Uterus (tissue), 4 donors: ENCODE measurements around the gene RNF166. TPM values are rescaled to one million over a fixed set of nuclear protein-coding genes. Genes with fewer than 3 reads are reported as not detected.
A peak's percentile ranks its signal among the peaks of the same experiment; 100 is the strongest.

Source experiments
- DNase-seq, 2 donors: peaks; one replicate each; pipeline ENCODE4 v3.0.0-alpha.2; 2019 to 2020
- H3K27ac ChIP-seq, 2 donors: fragments of 200-600 bp; sonication (generic); 1 replicate in 1 of 2; 2 replicates in 1 of 2; pipeline ENCODE4 v1.5.1; 2016 to 2018
- H3K27me3 ChIP-seq, 2 donors: fragments of 200-600 bp; sonication (generic); one replicate each; pipeline ENCODE4 v1.5.1; 2018 to 2019; ENCODE audit warnings: control low read depth in 1 of 2
- H3K36me3 ChIP-seq, 2 donors: fragments of 200-600 bp; sonication (generic); one replicate each; pipeline ENCODE4 v1.5.1; 2019; ENCODE audit warnings: control low read depth in 1 of 2
- H3K4me1 ChIP-seq, 2 donors: fragments of 200-600 bp; sonication (generic); one replicate each; pipeline ENCODE4 v1.5.1; 2018 to 2019; ENCODE audit warnings: control low read depth in 1 of 2
- H3K4me3 ChIP-seq, 2 donors: fragments of 200-600 bp; sonication (generic); 1 replicate in 1 of 2; 2 replicates in 1 of 2; pipeline ENCODE4 v1.5.1; 2018 to 2019; ENCODE audit warnings: mild to moderate bottlenecking in 1 of 2
- H3K9me3 ChIP-seq, 2 donors: fragments of 200-600 bp; sonication (generic); one replicate each; pipeline ENCODE4 v1.5.1; 2019; ENCODE audit warnings: control low read depth in 1 of 2
- CTCF ChIP-seq, 4 experiments: fragments of 200-600 bp in 2 of 4; fragments of 450-650 bp in 2 of 4; sonication (generic) in 2 of 4; IDR thresholded peaks; one replicate each; pipeline ENCODE4 v1.5.1; 2016 to 2019; ENCODE audit warnings: antibody characterized with exemption in 4 of 4, mild to moderate bottlenecking in 2 of 4, moderate library complexity in 1 of 4
- POLR2A ChIP-seq, 2 donors: fragments of 450-650 bp; IDR thresholded peaks; one replicate each; pipeline ENCODE4 v1.6.1; 2016; ENCODE audit warnings: antibody characterized with exemption in 2 of 2, mild to moderate bottlenecking in 1 of 2, moderate library complexity in 1 of 2
- intact Hi-C: fragments of 100-400 bp; cut with DNase I; formaldehyde crosslinking; loops from one replicate; pipeline ENCODE4 v1.15.1; 2023; ENCODE audit warnings: low total_unique reads
- total RNA-seq, 4 donors: library from RNA; depleted of rRNA in 3 of 4; stranded (reverse); fragments of >200 nt in 3 of 4; gene quantifications; one replicate each; pipeline versions ENCODE4 v1.1.0 to v1.2.4, GENCODE V29; 2014 to 2023
- donor health status: DM: yes; HTN: yes; CAD: no.

The RNF166 gene
- total RNA-seq, 4 donors from 2014 or later, result 14.2 to 33.2 (median 20.0) TPM

DNA sequence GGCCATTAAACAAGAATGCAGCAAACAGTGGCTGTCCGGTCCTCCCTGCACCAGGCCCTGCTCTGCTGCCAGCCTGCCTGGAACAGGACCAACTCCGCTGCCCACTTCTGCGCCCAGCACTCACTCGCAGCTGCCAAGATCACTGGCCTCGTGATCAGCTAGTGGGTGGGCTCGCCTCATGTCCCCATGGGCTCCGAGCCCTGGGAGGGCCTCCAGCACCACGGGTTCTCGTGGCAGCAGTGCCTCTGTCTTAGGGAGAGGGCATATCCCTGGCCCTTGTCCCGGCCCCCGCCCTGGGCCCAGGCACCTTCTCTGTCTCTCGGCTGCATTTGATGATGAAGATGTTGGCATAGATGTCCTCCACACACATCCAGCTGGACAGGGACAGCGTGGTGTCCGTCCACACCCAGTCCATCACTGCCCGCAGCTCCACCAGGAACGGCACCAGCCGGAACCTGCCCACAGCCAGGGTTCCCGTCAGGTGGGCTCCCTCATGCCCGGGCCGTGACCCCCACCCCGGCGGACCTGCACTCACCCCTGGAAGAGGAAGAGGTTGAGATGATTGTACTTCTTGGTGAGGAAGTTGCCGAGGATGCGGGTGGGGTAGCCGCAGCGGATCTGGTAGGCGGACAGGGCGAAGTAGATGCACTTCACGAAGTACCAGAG, 13.2 kb upstream of the RNF166 start:
- Histone ChIP-seq H3K9me3 (no peaks in the 10 kb centered on the region), H3K27ac (peak overlapping the region; percentile 38 to 56), H3K4me3 (no peak overlapping the region), H3K27me3 (no peaks in the 10 kb centered on the region), H3K4me1 (no peaks in the 10 kb centered on the region), H3K36me3 (no peaks in the 10 kb centered on the region)
- intact Hi-C loops, result no loop called here
- peak in 1 of 2 donors; percentile 42 for DNase-seq
- TF ChIP-seq POLR2A (IDR thresholded peaks at IDR 0.05) (no peak), CTCF (IDR thresholded peaks at IDR 0.05) (no peak)

DNA sequence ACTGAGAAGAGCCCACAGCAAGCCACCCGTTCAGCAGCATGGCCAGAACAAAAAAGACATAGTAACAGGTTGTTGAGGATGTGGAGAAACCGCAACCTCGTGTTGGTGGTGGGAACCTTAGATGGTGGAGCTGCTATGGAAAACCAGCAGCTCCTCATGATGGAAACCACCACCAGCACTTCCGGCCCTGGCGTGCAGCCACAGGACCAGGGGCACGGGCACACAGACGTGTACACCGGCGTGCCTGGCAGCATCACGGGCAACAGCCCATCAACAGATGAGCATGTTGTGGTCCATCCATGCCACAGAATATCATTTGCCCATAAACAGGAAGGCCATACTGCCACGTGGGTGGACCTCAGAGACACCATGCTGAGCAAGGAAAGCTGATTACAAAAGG, 12.0 kb upstream of the RNF166 start:
- Histone ChIP-seq H3K27me3 (no peaks in the 10 kb centered on the region), H3K27ac (peak overlapping the region in 1 of 2 donors; percentile 56), H3K4me3 (no peak overlapping the region), H3K9me3 (no peaks in the 10 kb centered on the region), H3K4me1 (no peaks in the 10 kb centered on the region), H3K36me3 (no peaks in the 10 kb centered on the region)
- no peak for DNase-seq
- TF ChIP-seq CTCF (IDR thresholded peaks at IDR 0.05) (no peak), POLR2A (IDR thresholded peaks at IDR 0.05) (no peak)
- intact Hi-C loops, result no loop called here

DNA sequence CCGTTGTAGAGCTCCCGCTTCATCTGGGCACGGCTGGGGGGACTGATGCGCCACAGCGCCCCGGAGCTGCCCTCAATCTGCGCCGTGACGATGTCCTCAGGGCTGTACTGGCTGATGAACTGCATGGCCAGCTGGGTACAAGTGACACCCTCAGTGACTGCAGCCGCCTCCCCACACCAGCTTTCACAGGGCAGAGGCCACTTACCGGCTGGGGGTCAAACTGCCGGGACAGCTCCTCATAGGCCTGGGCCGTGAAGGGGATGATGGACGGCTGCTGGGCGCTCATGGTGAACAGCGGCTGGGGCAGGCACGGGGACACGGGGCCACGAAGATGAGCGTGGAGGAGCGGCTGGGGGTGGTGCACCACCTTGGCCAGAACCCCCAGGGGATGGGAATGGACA, 10.4 kb upstream of the RNF166 start:
- Histone ChIP-seq H3K4me1 (no peaks in the 10 kb centered on the region), H3K27me3 (no peaks in the 10 kb centered on the region), H3K36me3 (no peaks in the 10 kb centered on the region), H3K27ac (no peak overlapping the region), H3K4me3 (no peak overlapping the region), H3K9me3 (no peaks in the 10 kb centered on the region)
- DNase-seq, result no peak
- TF ChIP-seq CTCF (IDR thresholded peaks at IDR 0.05) (no peak), POLR2A (IDR thresholded peaks at IDR 0.05) (no peak)
- intact Hi-C loops, result no loop called here

GRCh38 chr16:88716201-88716600, 10.0 kb upstream of the RNF166 start:
- H3K27ac ChIP-seq, result no peak overlapping the region
- no peaks in the 10 kb centered on the region for H3K27me3 ChIP-seq
- H3K4me1 ChIP-seq, result no peaks in the 10 kb centered on the region
- no peak for DNase-seq
- intact Hi-C loops, result no loop called here
- no peak overlapping the region for H3K4me3 ChIP-seq
- TF ChIP-seq CTCF (IDR thresholded peaks at IDR 0.05) (no peak), POLR2A (IDR thresholded peaks at IDR 0.05) (no peak)
- H3K36me3 ChIP-seq, result no peaks in the 10 kb centered on the region
- no peaks in the 10 kb centered on the region for H3K9me3 ChIP-seq

DNA sequence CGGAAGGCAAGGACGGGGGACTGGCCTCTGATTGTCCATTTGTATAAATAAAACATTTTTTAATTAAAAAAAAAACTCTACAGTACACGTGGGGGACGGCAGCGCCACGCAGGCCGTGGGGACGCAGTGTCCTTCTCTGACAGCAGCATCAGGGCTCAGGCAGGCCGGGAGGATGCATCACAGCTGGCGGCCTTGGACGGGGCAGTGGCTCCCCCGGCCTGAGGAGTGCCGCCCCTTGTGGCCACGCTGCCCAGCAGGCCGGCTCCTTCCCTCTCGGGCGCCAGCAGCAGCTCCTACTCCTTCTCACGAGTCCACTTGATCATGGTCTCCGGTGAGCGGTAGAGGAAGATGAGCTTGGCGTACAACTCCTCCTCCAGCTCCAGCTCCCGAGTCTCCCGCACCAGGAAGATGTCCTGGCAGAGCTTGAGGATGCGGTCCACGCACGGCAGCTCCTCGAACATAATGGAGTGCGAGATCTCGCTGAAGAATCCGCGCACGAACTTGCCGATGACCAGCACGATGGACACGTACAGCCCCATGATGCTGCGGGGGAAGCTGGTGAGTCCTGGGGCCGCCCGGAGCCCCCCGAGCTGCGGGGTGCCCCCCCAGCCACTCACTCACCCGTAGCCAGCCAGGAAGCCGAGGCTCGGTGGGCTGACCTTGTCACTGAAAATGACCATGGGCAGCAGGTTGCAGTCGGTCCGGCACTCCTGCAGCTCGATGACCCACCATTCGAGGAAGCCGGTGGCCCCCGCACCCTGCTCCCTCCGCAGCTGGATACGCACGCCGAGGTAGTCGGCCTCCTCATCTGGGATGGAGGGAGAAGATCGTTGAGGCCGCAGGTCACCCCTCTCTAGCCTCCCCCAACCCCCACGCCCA, 9.3 kb upstream of the RNF166 start:
- TF ChIP-seq POLR2A (IDR thresholded peaks at IDR 0.05), result no peak
- no peak for TF ChIP-seq CTCF (IDR thresholded peaks at IDR 0.05)
- no peak overlapping the region for H3K4me3 ChIP-seq
- DNase-seq, result no peak
- no peaks in the 10 kb centered on the region for H3K27me3 ChIP-seq
- H3K27ac ChIP-seq, result no peak overlapping the region
- no peaks in the 10 kb centered on the region for H3K4me1 ChIP-seq
- intact Hi-C loops, result no loop called here
- no peaks in the 10 kb centered on the region for H3K36me3 ChIP-seq
- H3K9me3 ChIP-seq, result no peaks in the 10 kb centered on the region
